Measurements from ENCODE around the gene ZNF467. TPM values are rescaled to one million over a fixed set of nuclear protein-coding genes. Genes with fewer than 3 reads are reported as not detected.

ZNF467 gene
- total and polyA plus RNA-seq, 12 donors: 2.2 to 10.5 (median 4.7) TPM

GRCh38 chr7:149811831-149812490 lies 38.6 kb upstream of the ZNF467 start:
- DNase-seq (no peak), ATAC-seq (no peak)
- WGBS, 2 donors: 89 to 92% methylated on average over 16 of the region's 16 CpGs
- no peaks in the 10 kb centered on the region for H3K36me3 ChIP-seq
- H3K4me1 ChIP-seq: no peaks in the 10 kb centered on the region
- H3K27ac ChIP-seq: no peak overlapping the region
- H3K27me3 ChIP-seq: peaks cover 0 to 11% (median 0%) of the 10 kb centered on the region in 7 donors
- no peak overlapping the region for H3K4me3 ChIP-seq
- no peaks in the 10 kb centered on the region for H3K9me3 ChIP-seq
- intact Hi-C loops (cut with DNase I): no loop called here
- TF ChIP-seq, protein P1, sequence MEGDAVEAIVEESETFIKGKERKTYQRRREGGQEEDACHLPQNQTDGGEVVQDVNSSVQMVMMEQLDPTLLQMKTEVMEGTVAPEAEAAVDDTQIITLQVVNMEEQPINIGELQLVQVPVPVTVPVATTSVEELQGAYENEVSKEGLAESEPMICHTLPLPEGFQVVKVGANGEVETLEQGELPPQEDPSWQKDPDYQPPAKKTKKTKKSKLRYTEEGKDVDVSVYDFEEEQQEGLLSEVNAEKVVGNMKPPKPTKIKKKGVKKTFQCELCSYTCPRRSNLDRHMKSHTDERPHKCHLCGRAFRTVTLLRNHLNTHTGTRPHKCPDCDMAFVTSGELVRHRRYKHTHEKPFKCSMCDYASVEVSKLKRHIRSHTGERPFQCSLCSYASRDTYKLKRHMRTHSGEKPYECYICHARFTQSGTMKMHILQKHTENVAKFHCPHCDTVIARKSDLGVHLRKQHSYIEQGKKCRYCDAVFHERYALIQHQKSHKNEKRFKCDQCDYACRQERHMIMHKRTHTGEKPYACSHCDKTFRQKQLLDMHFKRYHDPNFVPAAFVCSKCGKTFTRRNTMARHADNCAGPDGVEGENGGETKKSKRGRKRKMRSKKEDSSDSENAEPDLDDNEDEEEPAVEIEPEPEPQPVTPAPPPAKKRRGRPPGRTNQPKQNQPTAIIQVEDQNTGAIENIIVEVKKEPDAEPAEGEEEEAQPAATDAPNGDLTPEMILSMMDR (IDR thresholded peaks at IDR 0.05): no peak

- Histone ChIP-seq H3K27me3 (peaks cover 0 to 9% (median 0%) of the 10 kb centered on the region in 7 donors), H3K4me3 (no peak overlapping the region), H3K9me3 (no peaks in the 10 kb centered on the region), H3K36me3 (no peaks in the 10 kb centered on the region), H3K4me1 (no peaks in the 10 kb centered on the region), H3K27ac (no peak overlapping the region)
- TF ChIP-seq, protein P1 (IDR thresholded peaks at IDR 0.05): peak in 1 of 9 donors; percentile 13
- ATAC-seq: no peak
- WGBS, 2 donors: 46 to 47% methylated on average over 3 of the region's 3 CpGs
- intact Hi-C loops (cut with DNase I): no loop called here
- DNase-seq: no peak
Measured at GRCh38 chr7:149811221-149811620, 37.8 kb upstream of the ZNF467 start.

GRCh38 chr7:149809215-149809614 lies 35.8 kb upstream of the ZNF467 start:
- TF ChIP-seq, protein P1 (IDR thresholded peaks at IDR 0.05): peak in 1 of 9 donors; percentile 25
- no peaks in the 10 kb centered on the region for H3K4me1 ChIP-seq
- DNase-seq (peak; percentile 33 to 63), ATAC-seq (peak; percentile 39 to 79 (median 69))
- intact Hi-C loops (cut with DNase I): no loop called here
- 68 to 77% methylated on average over 2 of the region's 2 CpGs for WGBS, 2 donors
- no peak overlapping the region for H3K27ac ChIP-seq
- no peaks in the 10 kb centered on the region for H3K27me3 ChIP-seq
- no peaks in the 10 kb centered on the region for H3K36me3 ChIP-seq
- H3K4me3 ChIP-seq: no peak overlapping the region
- H3K9me3 ChIP-seq: no peaks in the 10 kb centered on the region

DNA sequence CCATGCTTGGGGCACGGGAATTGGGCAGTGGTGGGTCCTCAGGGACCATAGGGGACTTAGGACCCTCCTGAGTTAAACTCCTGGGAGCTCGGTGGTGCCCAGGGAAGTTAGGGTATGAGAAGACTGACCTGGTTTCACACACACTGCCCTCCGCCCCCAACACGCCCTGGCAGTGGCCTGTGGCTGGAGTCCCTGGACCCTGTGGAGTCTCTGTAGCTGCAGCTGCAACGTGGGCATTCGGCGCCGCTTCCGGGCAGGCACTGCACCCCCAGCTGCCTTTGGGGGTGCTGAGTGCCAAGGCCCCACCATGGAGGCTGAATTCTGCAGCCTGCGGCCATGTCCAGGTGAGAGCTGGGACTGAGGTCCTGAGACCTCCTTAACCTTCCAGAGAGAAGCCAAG lies 34.9 kb upstream of the ZNF467 start:
- Histone ChIP-seq H3K9me3 (no peaks in the 10 kb centered on the region), H3K4me3 (no peak overlapping the region), H3K4me1 (no peaks in the 10 kb centered on the region), H3K27me3 (peaks cover 0 to 4% (median 0%) of the 10 kb centered on the region in 7 donors), H3K27ac (no peak overlapping the region), H3K36me3 (no peaks in the 10 kb centered on the region)
- TF ChIP-seq, protein P1 (IDR thresholded peaks at IDR 0.05): no peak
- no peak for ATAC-seq
- 91 to 95% methylated on average over 10 of the region's 10 CpGs for WGBS, 2 donors
- intact Hi-C loops (cut with DNase I): no loop called here
- DNase-seq: no peak
